Trophoblast cell (in vitro differentiated cells and primary cell): ENCODE data around the gene NFE2L3.
"Not testable (repeated sequence)": the region's sequence is repeated elsewhere in the genome, so short reads cannot be mapped to it uniquely, and the experiment has no call there.

Source experiments
- DNase-seq, 2 donors: peaks; one replicate each; pipeline ENCODE4 v3.0.0-alpha.2; 2016
- H2AFZ ChIP-seq: 2 replicates; pipeline ENCODE4 v1.6.1; 2013; ENCODE audit warnings: low read length, moderate library complexity, mild to moderate bottlenecking; ENCODE audit not compliant: insufficient read depth, poor library complexity
- H2AK5ac ChIP-seq: 2 replicates; pipeline ENCODE4 v1.6.1; 2013; ENCODE audit warnings: mild to moderate bottlenecking, low read length
- H2BK120ac ChIP-seq: 2 replicates; pipeline ENCODE4 v1.6.1; 2013; ENCODE audit warnings: low read length, mild to moderate bottlenecking, moderate library complexity; ENCODE audit not compliant: insufficient read depth, poor library complexity
- H2BK12ac ChIP-seq: 2 replicates; pipeline ENCODE4 v1.6.1; 2013; ENCODE audit warnings: mild to moderate bottlenecking, low read length, moderate library complexity
- H2BK5ac ChIP-seq: 2 replicates; pipeline ENCODE4 v1.6.1; 2013; ENCODE audit warnings: low read length, low read depth, moderate library complexity, mild to moderate bottlenecking; ENCODE audit not compliant: poor library complexity
- H3K14ac ChIP-seq: 2 replicates; pipeline ENCODE4 v1.6.1; 2013; ENCODE audit warnings: mild to moderate bottlenecking, low read length
- H3K18ac ChIP-seq: 2 replicates; pipeline ENCODE4 v1.6.1; 2013; ENCODE audit warnings: mild to moderate bottlenecking, low read length
- H3K23ac ChIP-seq: 2 replicates; pipeline ENCODE4 v1.6.1; 2013; ENCODE audit warnings: low read length
- H3K27ac ChIP-seq: 2 replicates; pipeline ENCODE4 v1.5.1; 2013; ENCODE audit warnings: low read depth, mild to moderate bottlenecking, inconsistent platforms, low read length, moderate library complexity
- H3K27me3 ChIP-seq: 2 replicates; pipeline ENCODE4 v1.6.1; 2013; ENCODE audit warnings: inconsistent platforms, mild to moderate bottlenecking, low read length, moderate library complexity; ENCODE audit not compliant: insufficient read depth
- H3K36me3 ChIP-seq, 2 experiments: 1 replicate in 1 of 2; 2 replicates in 1 of 2; pipeline ENCODE4 v1.6.1; 2013; ENCODE audit warnings: low read length in 2 of 2, mild to moderate bottlenecking in 2 of 2, moderate library complexity in 1 of 2; ENCODE audit not compliant: insufficient read depth in 2 of 2, control insufficient read depth in 1 of 2
- H3K4ac ChIP-seq: 2 replicates; pipeline ENCODE4 v1.6.1; 2013; ENCODE audit warnings: low read depth, mild to moderate bottlenecking, low read length, moderate library complexity
- H3K4me1 ChIP-seq, 2 experiments: 1 replicate in 1 of 2; 2 replicates in 1 of 2; pipeline ENCODE4 v1.6.1; 2013; ENCODE audit warnings: low read length in 2 of 2, mild to moderate bottlenecking in 2 of 2, moderate library complexity in 1 of 2; ENCODE audit not compliant: insufficient read depth in 2 of 2, control insufficient read depth in 1 of 2
- H3K4me2 ChIP-seq: 2 replicates; pipeline ENCODE4 v1.6.1; 2013; ENCODE audit warnings: inconsistent platforms, mild to moderate bottlenecking, low read length, moderate library complexity
- H3K4me3 ChIP-seq: 2 replicates; pipeline ENCODE4 v1.5.1; 2013; ENCODE audit warnings: mild to moderate bottlenecking, low read depth, low read length, inconsistent platforms
- H3K79me1 ChIP-seq: one replicate; pipeline ENCODE4 v1.6.1; 2013; ENCODE audit warnings: low read length
- H3K79me2 ChIP-seq: 2 replicates; pipeline ENCODE4 v1.6.1; 2013; ENCODE audit warnings: low read length, mild to moderate bottlenecking; ENCODE audit not compliant: control insufficient read depth, insufficient read depth, poor library complexity
- H3K9ac ChIP-seq: 2 replicates; pipeline ENCODE4 v1.6.1; 2013; ENCODE audit warnings: mild to moderate bottlenecking, low read length
- H3K9me3 ChIP-seq: 2 replicates; pipeline ENCODE4 v1.6.1; 2013; ENCODE audit warnings: low read depth, mild to moderate bottlenecking, control low read depth, inconsistent platforms, low read length; ENCODE audit not compliant: insufficient read depth
- H4K12ac ChIP-seq: 2 replicates; pipeline ENCODE4 v1.6.1; 2013; ENCODE audit warnings: low read depth, mild to moderate bottlenecking, low read length, moderate library complexity
- H4K8ac ChIP-seq: 2 replicates; pipeline ENCODE4 v1.6.1; 2013; ENCODE audit warnings: low read depth, mild to moderate bottlenecking, low read length, moderate library complexity
- H4K91ac ChIP-seq: one replicate; pipeline ENCODE4 v1.6.1; 2013; ENCODE audit warnings: low read depth, mild to moderate bottlenecking, low read length, moderate library complexity
- WGBS: extraction: QIAGEN DNeasy Blood & Tissue Kit; methylation state at CpG from one replicate; pipeline ENCODE4 v1.1.7; 2013; ENCODE audit warnings: missing lambda C conversion rate; ENCODE audit not compliant: insufficient read length, insufficient coverage; ENCODE audit errors: extremely low coverage; 5-methylcytosine and 5-hydroxymethylcytosine counted together

NFE2L3 gene

GRCh38 chr7:26147030-26147429, 5.0 kb upstream of the NFE2L3 start:
- no peak overlapping the region for H3K9ac ChIP-seq
- no peak overlapping the region for H2BK12ac ChIP-seq
- H3K79me2 ChIP-seq = no peaks in the 10 kb centered on the region
- no peak overlapping the region for H3K4me3 ChIP-seq
- H4K12ac ChIP-seq = no peak overlapping the region
- no CpG with 5 or more reads among the region's 1 CpG for WGBS
- no peak overlapping the region for H2BK5ac ChIP-seq
- H3K9me3 ChIP-seq = peaks cover 2% of the 10 kb centered on the region
- peaks cover under 1% of the 10 kb centered on the region for H3K79me1 ChIP-seq
- H3K36me3 ChIP-seq = no peaks in the 10 kb centered on the region
- peaks cover 2 to 3% of the 10 kb centered on the region in 2 experiments for H3K4me1 ChIP-seq
- no peak overlapping the region for H3K18ac ChIP-seq
- DNase-seq = no peak
- H3K14ac ChIP-seq = no peak overlapping the region
- no peak overlapping the region for H4K8ac ChIP-seq
- H3K23ac ChIP-seq = no peak overlapping the region
- H2AFZ ChIP-seq = no peak overlapping the region
- no peak overlapping the region for H3K4me2 ChIP-seq
- no peak overlapping the region for H3K27ac ChIP-seq
- no peak overlapping the region for H4K91ac ChIP-seq
- H3K27me3 ChIP-seq = no peaks in the 10 kb centered on the region
- H2BK120ac ChIP-seq = no peak overlapping the region
- H3K4ac ChIP-seq = no peak overlapping the region
- no peak overlapping the region for H2AK5ac ChIP-seq

DNA sequence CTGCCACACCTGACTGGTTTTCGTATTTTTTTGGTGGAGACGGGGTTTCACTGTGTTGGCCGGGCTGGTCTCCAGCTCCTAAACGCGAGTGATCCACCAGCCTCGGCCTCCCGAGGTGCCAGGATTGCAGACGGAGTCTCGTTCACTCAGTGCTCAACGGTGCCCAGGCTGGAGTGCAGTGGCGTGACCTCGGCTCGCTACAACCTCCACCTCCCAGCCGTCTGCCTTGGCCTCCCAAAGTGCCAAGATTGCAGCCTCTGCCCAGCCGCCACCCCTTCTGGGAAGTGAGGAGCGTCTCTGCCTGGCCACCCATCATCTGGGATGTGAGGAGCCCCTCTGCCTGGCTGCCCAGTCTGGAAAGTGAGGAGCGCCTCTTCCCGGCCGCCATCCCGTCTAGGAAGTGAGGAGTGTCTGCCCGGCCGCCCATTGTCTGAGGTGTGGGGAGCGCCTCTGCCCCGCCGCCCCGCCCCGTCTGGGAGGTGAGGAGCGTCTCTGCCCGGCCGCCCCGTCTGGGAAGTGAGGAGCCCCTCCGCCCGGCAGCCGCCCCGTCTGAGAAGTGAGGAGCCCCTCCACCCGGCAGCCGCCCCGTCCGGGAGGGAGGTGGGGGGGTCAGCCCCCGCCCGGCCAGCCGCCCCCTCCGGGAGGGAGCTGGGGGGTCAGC, 4.2 kb upstream of the NFE2L3 start:
- H3K4me2 ChIP-seq, H3K4ac ChIP-seq, H4K8ac ChIP-seq, H2BK5ac ChIP-seq, H2BK12ac ChIP-seq, H3K36me3 ChIP-seq, H3K4me1 ChIP-seq, H2AFZ ChIP-seq, DNase-seq, H3K79me2 ChIP-seq, H2BK120ac ChIP-seq, H3K23ac ChIP-seq, H2AK5ac ChIP-seq, H4K91ac ChIP-seq, H4K12ac ChIP-seq, H3K9ac ChIP-seq, H3K14ac ChIP-seq, H3K18ac ChIP-seq, H3K27ac ChIP-seq, H3K4me3 ChIP-seq, H3K27me3 ChIP-seq, H3K9me3 ChIP-seq, H3K79me1 ChIP-seq: not testable (repeated sequence)
- no CpG with 5 or more reads among the region's 43 CpGs for WGBS

- H2BK12ac ChIP-seq, H2AFZ ChIP-seq, H3K4me1 ChIP-seq, H2BK120ac ChIP-seq, H3K4me2 ChIP-seq, H3K36me3 ChIP-seq, DNase-seq, H3K27ac ChIP-seq, H3K14ac ChIP-seq, H4K8ac ChIP-seq, H3K4me3 ChIP-seq, H3K18ac ChIP-seq, H3K9me3 ChIP-seq, H3K79me2 ChIP-seq, H2AK5ac ChIP-seq, H3K9ac ChIP-seq, H2BK5ac ChIP-seq, H3K27me3 ChIP-seq, H4K12ac ChIP-seq, H3K4ac ChIP-seq, H3K79me1 ChIP-seq, H4K91ac ChIP-seq, H3K23ac ChIP-seq: not testable (repeated sequence)
- WGBS = no CpG with 5 or more reads among the region's 29 CpGs
These were observed 3.7 kb upstream of the NFE2L3 start for GRCh38 chr7:26148307-26148700.

DNA sequence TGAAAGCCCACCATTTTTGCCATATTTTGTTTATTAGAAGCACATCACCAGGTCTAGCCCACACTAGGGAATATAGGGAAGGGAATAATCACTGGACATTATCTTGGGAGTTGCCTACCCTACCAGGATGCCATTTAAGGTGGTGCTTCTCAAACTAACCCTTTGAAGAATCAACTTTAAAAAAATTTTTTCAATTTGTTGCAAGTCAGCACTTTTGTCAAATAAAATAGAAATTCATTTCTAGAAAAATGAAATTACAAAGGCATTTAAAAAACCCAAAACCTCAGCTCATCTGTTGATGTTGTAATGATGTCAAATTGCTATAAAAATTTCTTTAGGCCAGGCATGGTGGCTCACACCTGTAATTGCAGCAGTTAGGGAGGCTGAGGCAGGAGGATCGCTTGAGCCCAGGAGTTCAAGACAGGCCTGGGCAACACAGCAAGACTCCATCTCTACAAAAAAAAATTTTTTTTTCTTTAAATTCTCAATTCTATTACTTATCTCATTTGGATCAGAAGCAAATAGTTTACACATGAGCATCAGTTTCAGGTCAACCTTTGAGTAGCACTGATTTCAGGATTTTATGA, 2.5 kb upstream of the NFE2L3 start:
- Histone ChIP-seq H3K23ac (no peak overlapping the region), H3K36me3 (no peaks in the 10 kb centered on the region), H3K18ac (no peak overlapping the region), H3K14ac (no peak overlapping the region), H2AK5ac (no peak overlapping the region), H2AFZ (no peak overlapping the region), H2BK5ac (no peak overlapping the region), H3K4ac (no peak overlapping the region), H3K79me1 (peaks cover 11% of the 10 kb centered on the region), H4K91ac (no peak overlapping the region), H3K27me3 (peaks cover 5% of the 10 kb centered on the region), H4K8ac (no peak overlapping the region), H4K12ac (no peak overlapping the region), H3K9me3 (peaks cover 6% of the 10 kb centered on the region), H3K4me1 (peaks cover 6 to 16% of the 10 kb centered on the region in 2 experiments), H3K27ac (no peak overlapping the region), H2BK120ac (no peak overlapping the region), H2BK12ac (no peak overlapping the region), H3K79me2 (no peaks in the 10 kb centered on the region), H3K4me3 (no peak overlapping the region), H3K4me2 (no peak overlapping the region), H3K9ac (no peak overlapping the region)
- no CpG with 5 or more reads among the region's 1 CpG for WGBS
- DNase-seq = no peak
